Bronchial epithelial cell (primary cell): Measurements from ENCODE around the gene GPC5. TPM values are rescaled to one million over a fixed set of nuclear protein-coding genes. Genes with fewer than 3 reads are reported as not detected.
A peak's percentile ranks its signal among the peaks of the same experiment; 100 is the strongest.

ENCODE experiments used
- DNase-seq: peaks from one replicate; pipeline ENCODE4 v3.0.0-alpha.2; 2010; ENCODE audit warnings: low read depth
- FAIRE-seq: peaks from 2 replicates; lab custom pipeline; 2011; peaks lifted over from hg19 to GRCh38; lab: Jason Lieb, UNC
- H3K27me3 ChIP-seq: 2 replicates; pipeline ENCODE4 v1.5.1; 2011; ENCODE audit warnings: low read length; ENCODE audit not compliant: control insufficient read depth, insufficient read depth
- H3K36me3 ChIP-seq: 2 replicates; pipeline ENCODE4 v1.5.1; 2011; ENCODE audit warnings: low read length; ENCODE audit not compliant: control insufficient read depth, insufficient read depth
- H3K4me3 ChIP-seq: 2 replicates; pipeline ENCODE4 v1.5.1; 2011; ENCODE audit warnings: mild to moderate bottlenecking, low read depth, low read length, control low read depth
- CTCF ChIP-seq: IDR thresholded peaks from 2 replicates; pipeline ENCODE4 v1.5.1; 2011; ENCODE audit warnings: mild to moderate bottlenecking, moderate library complexity, low read length, control low read depth, inconsistent platforms; ENCODE audit not compliant: insufficient read depth, severe bottlenecking
- total RNA-seq: library from RNA; depleted of rRNA; stranded (reverse); fragments of >200 nt; gene quantifications from 2 replicates; pipeline ENCODE4 v1.2.1, GENCODE V29; 2014

The GPC5 gene
- total RNA-seq, 1 donor from 2014 or later: 1.8 TPM

GRCh38 chr13:92626274-92626673 lies 1227.9 kb downstream of the GPC5 start:
- no peak for TF ChIP-seq CTCF
- no peaks in the 10 kb centered on the region for H3K36me3 ChIP-seq
- H3K4me3 ChIP-seq: no peak overlapping the region
- FAIRE-seq (no peak), DNase-seq (no peak)
- H3K27me3 ChIP-seq: no peaks in the 10 kb centered on the region

GRCh38 chr13:92640936-92641335 lies 1242.5 kb downstream of the GPC5 start:
- Histone ChIP-seq H3K36me3 (no peaks in the 10 kb centered on the region), H3K27me3 (no peaks in the 10 kb centered on the region), H3K4me3 (no peak overlapping the region)
- no peak for TF ChIP-seq CTCF
- DNase-seq (no peak), FAIRE-seq (no peak)

- TF ChIP-seq CTCF: no peak
- no peaks in the 10 kb centered on the region for H3K27me3 ChIP-seq
- no peak overlapping the region for H3K4me3 ChIP-seq
- DNase-seq: no peak
- no peak for FAIRE-seq
- H3K36me3 ChIP-seq: no peaks in the 10 kb centered on the region
Measured at GRCh38 chr13:92649140-92649813, 1250.9 kb downstream of the GPC5 start.

- no peak overlapping the region for H3K4me3 ChIP-seq
- TF ChIP-seq CTCF: no peak
- no peaks in the 10 kb centered on the region for H3K27me3 ChIP-seq
- FAIRE-seq (no peak), DNase-seq (no peak)
- H3K36me3 ChIP-seq: no peaks in the 10 kb centered on the region
Measured at GRCh38 chr13:92656103-92656502, 1257.7 kb downstream of the GPC5 start.

GRCh38 chr13:92656648-92657047 lies 1258.2 kb downstream of the GPC5 start:
- TF ChIP-seq CTCF: no peak
- FAIRE-seq: no peak
- Histone ChIP-seq H3K36me3 (no peaks in the 10 kb centered on the region), H3K4me3 (no peak overlapping the region), H3K27me3 (no peaks in the 10 kb centered on the region)
- no peak for DNase-seq

- peak; percentile 11 for DNase-seq
- TF ChIP-seq CTCF: no peak
- H3K36me3 ChIP-seq: no peaks in the 10 kb centered on the region
- no peaks in the 10 kb centered on the region for H3K27me3 ChIP-seq
- H3K4me3 ChIP-seq: no peak overlapping the region
- no peak for FAIRE-seq
Measured at GRCh38 chr13:92657565-92657964, 1259.1 kb downstream of the GPC5 start.
